Prostate gland (tissue), 2 donors: ENCODE data around the gene SAMD5.

Source experiments
- CTCF ChIP-seq, 4 experiments: fragments of 200-600 bp in 2 of 4; fragments of 450-650 bp in 2 of 4; sonication (generic) in 2 of 4; IDR thresholded peaks; 1 replicate in 3 of 4; 2 replicates in 1 of 4; pipeline ENCODE4 v1.5.1; 2016 to 2019; ENCODE audit warnings: antibody characterized with exemption in 4 of 4, mild to moderate bottlenecking in 2 of 4, moderate library complexity in 2 of 4
- POLR2AphosphoS5 ChIP-seq: sonication (generic); formaldehyde crosslinking; IDR thresholded peaks from one replicate; pipeline ENCODE4 v1.6.1; 2017; ENCODE audit warnings: antibody characterized with exemption

GRCh38 chr6:147585256-147585655 is 76.8 kb downstream of the SAMD5 start:
- TF ChIP-seq POLR2AphosphoS5, result no peak
- TF ChIP-seq CTCF (IDR thresholded peaks at IDR 0.05), result no peak
